ENCODE measurements around the gene DYNC2LI1. TPM values are rescaled to one million over a fixed set of nuclear protein-coding genes. Genes with fewer than 3 reads are reported as not detected.

Gene DYNC2LI1
- total and polyA plus RNA-seq, 2 of the 8 experiments (the other 6 are each of a cell fraction or from before 2014, with no cell fraction given) = 3.9 to 7.6 TPM

DNA sequence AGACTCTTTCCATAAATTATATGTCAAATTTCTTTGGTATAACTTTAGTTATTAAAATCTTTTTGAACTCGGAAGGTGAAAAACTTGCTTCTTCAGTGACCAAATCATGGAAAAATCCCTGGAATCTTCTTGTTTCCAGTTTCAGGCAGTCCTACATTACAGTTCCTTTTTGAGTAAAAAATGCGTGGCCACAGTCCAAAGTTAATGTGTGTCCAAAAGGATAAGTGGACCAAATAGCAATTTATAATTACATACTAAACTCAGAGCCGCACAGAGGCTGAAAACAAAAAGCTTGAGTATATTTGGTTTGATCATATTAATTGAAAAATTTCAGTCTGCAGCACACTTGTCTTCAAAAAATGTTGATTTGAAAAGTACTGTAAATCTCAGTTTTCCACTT lies 28.4 kb upstream of the DYNC2LI1 start:
- Histone ChIP-seq H3K56ac (replicated peaks; ENCODE audit: insufficient read length, low read depth, low read length) (no peak overlapping the region), H3K79me1 (ENCODE audit: low read depth, low read length) (no peaks in the 10 kb centered on the region), H4K5ac (ENCODE audit: insufficient read length, low read depth, low read length) (no peak overlapping the region), H2BK15ac (ENCODE audit: low read length) (no peak overlapping the region), H2BK12ac (ENCODE audit: low read depth, low read length) (no peak overlapping the region), H4K91ac (replicated peaks; ENCODE audit: insufficient read length, low read length) (no peak overlapping the region), H2BK20ac (ENCODE audit: low read length) (no peak overlapping the region), H2BK5ac (ENCODE audit: low read depth, low read length) (no peak overlapping the region), H3K36me3 (ENCODE audit: control insufficient read depth in 2 of 4, insufficient read depth in 4 of 4, low read length in 3 of 4) (no peaks in the 10 kb centered on the region), H3K27ac (ENCODE audit: low read depth, low read length) (no peak overlapping the region), H3K4ac (replicated peaks; ENCODE audit: insufficient read length, low read depth, low read length) (no peak overlapping the region), H3K4me2 (ENCODE audit: insufficient read depth in 1 of 2, low read depth in 2 of 2, low read length in 2 of 2) (no peak overlapping the region), H3K23me2 (ENCODE audit: low read depth, low read length) (no peaks in the 10 kb centered on the region), H4K8ac (ENCODE audit: extremely low read depth, insufficient read depth, low read length) (no peak overlapping the region), H2AFZ (ENCODE audit: low read length) (no peak overlapping the region), H3K4me1 (replicated peaks in 1 of 4; ENCODE audit: control insufficient read depth in 3 of 4, insufficient read depth in 4 of 4, low read length in 3 of 4) (no peaks in the 10 kb centered on the region), H3K23ac (ENCODE audit: insufficient read length) (no peak overlapping the region), H3K79me2 (ENCODE audit: control insufficient read depth in 1 of 2, insufficient read depth in 2 of 2, low read length in 2 of 2) (no peaks in the 10 kb centered on the region), H3K9ac (replicated peaks in 1 of 4; ENCODE audit: extremely low read depth in 1 of 4, low read depth in 3 of 4, low read length in 3 of 4) (no peak overlapping the region), H3K14ac (ENCODE audit: insufficient read length) (no peak overlapping the region), H3K9me3 (ENCODE audit: insufficient read depth in 2 of 2, low read depth in 1 of 2, low read length in 1 of 2) (no peaks in the 10 kb centered on the region), H3K4me3 (ENCODE audit: extremely low read depth in 1 of 4, insufficient read depth in 2 of 4, low read depth in 3 of 4, low read length in 4 of 4) (no peak overlapping the region), H2BK120ac (replicated peaks; ENCODE audit: low read depth, low read length) (no peak overlapping the region), H4K20me1 (replicated peaks in 1 of 2; ENCODE audit: control insufficient read depth in 1 of 2, insufficient read depth in 2 of 2, low read length in 2 of 2) (no peaks in the 10 kb centered on the region), H2AK5ac (ENCODE audit: low read depth, low read length) (no peak overlapping the region), H3K27me3 (replicated peaks in 1 of 4; ENCODE audit: control insufficient read depth in 3 of 4, extremely low read depth in 1 of 4, insufficient read depth in 3 of 4, low read length in 3 of 4) (no peaks in the 10 kb centered on the region), H3K18ac (ENCODE audit: extremely low read depth, low read length) (no peak overlapping the region)
- ChIA-PET POLR2A (ENCODE audit: partially characterized antibody) (no interaction called here), CTCF (ENCODE audit: partially characterized antibody) (interaction anchor here (0.6 kb wide), 1 partner anchor 223 kb away, joined by 3 read pairs; no protein-coding TSS in a partner anchor)
- DNase-seq (ENCODE audit: low read depth in 1 of 2, low spot score in 2 of 2) (no peak), FAIRE-seq (no peak)
- WGBS, 2 experiments (ENCODE audit: extremely low coverage in 1 of 2, insufficient coverage in 1 of 2, insufficient read length in 1 of 2, insufficient replicate concordance in 2 of 2, low coverage in 1 of 2, low lambda C conversion rate in 2 of 2, missing lambda C conversion rate in 1 of 2) = 92% methylated on average over 3 of the region's 3 CpGs; no CpG with 5 or more reads in 1 of the 2 experiments
- TF ChIP-seq RXRA (IDR thresholded peaks at IDR 0.05; ENCODE audit: insufficient read depth, low read depth, low read length) (no peak), EZH2 (IDR thresholded peaks at IDR 0.05; ENCODE audit: low read depth, low read length, severe bottlenecking) (no peak), CHD1 (IDR thresholded peaks at IDR 0.05; ENCODE audit: low read depth, low read length) (no peak)
